ENCODE data around the gene ATP11A.

DNA sequence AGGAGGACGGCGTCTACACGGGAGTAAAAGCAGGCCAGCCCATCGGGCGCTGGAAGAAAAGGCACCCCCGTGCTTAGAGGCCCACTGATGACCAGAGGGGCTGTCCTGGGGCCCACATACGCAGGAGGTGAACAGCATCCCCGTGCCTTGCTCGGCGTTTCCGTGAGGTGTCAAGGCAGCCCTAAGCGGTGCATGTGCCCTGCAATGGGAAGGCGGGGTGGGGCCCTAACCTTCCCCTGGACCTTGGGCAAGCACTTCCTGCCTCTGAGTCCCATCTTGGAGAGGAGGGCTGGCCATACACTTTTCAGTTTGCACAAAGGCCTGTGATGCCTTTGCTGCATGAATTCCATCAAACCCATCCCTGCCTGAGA lies 47.8 kb upstream of the ATP11A start:
- TF ChIP-seq POLR2A (IDR thresholded peaks at IDR 0.05), result no peak
- TF ChIP-seq POLR2AphosphoS5 (IDR thresholded peaks at IDR 0.05), result no peak
- TF ChIP-seq, protein P1, sequence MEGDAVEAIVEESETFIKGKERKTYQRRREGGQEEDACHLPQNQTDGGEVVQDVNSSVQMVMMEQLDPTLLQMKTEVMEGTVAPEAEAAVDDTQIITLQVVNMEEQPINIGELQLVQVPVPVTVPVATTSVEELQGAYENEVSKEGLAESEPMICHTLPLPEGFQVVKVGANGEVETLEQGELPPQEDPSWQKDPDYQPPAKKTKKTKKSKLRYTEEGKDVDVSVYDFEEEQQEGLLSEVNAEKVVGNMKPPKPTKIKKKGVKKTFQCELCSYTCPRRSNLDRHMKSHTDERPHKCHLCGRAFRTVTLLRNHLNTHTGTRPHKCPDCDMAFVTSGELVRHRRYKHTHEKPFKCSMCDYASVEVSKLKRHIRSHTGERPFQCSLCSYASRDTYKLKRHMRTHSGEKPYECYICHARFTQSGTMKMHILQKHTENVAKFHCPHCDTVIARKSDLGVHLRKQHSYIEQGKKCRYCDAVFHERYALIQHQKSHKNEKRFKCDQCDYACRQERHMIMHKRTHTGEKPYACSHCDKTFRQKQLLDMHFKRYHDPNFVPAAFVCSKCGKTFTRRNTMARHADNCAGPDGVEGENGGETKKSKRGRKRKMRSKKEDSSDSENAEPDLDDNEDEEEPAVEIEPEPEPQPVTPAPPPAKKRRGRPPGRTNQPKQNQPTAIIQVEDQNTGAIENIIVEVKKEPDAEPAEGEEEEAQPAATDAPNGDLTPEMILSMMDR (IDR thresholded peaks at IDR 0.05), result no peak
